GM19043 (cell line): ENCODE results near the gene NLRC5.
"Not testable (repeated sequence)": the region's sequence is repeated elsewhere in the genome, so short reads cannot be mapped to it uniquely, and the experiment has no call there.

Experiments
- ATAC-seq: cut with Tn5 transposase; IDR thresholded peaks from one replicate; pipeline ENCODE4 v1.9.1; 2021; ENCODE audit warnings: low read depth; ENCODE audit not compliant: unreplicated experiment

The NLRC5 gene

GRCh38 chr16:56981729-56982271 lies 7.6 kb upstream of the NLRC5 start:
- ATAC-seq = no peak

GRCh38 chr16:56982695-56983094 lies 6.7 kb upstream of the NLRC5 start:
- no peak for ATAC-seq

- ATAC-seq = no peak
These were observed 6.1 kb upstream of the NLRC5 start for GRCh38 chr16:56983211-56983751.

- ATAC-seq = no peak
These were observed 4.7 kb upstream of the NLRC5 start for GRCh38 chr16:56984639-56985038.

GRCh38 chr16:56985288-56985961 lies 3.9 kb upstream of the NLRC5 start:
- no peak for ATAC-seq

GRCh38 chr16:56985962-56986360 lies 3.4 kb upstream of the NLRC5 start:
- ATAC-seq = no peak

- ATAC-seq = no peak
These were observed 3.0 kb upstream of the NLRC5 start for GRCh38 chr16:56986361-56986760.

GRCh38 chr16:56986908-56987307 lies 2.4 kb upstream of the NLRC5 start:
- not testable (repeated sequence) for ATAC-seq

- no peak for ATAC-seq
These were observed 1.7 kb upstream of the NLRC5 start for GRCh38 chr16:56987692-56988091.

GRCh38 chr16:56988161-56988947 lies 1.0 kb upstream of the NLRC5 start:
- ATAC-seq = no peak

- no peak for ATAC-seq
These were observed 631 bp downstream of the NLRC5 start for GRCh38 chr16:56989988-56990387.

- no peak for ATAC-seq
These were observed 1.3 kb downstream of the NLRC5 start for GRCh38 chr16:56990407-56991286.

GRCh38 chr16:56992431-56992830 lies 3.1 kb downstream of the NLRC5 start:
- not testable (repeated sequence) for ATAC-seq

GRCh38 chr16:56993204-56993603 lies 3.8 kb downstream of the NLRC5 start:
- ATAC-seq = no peak

GRCh38 chr16:56994311-56994710 lies 5.0 kb downstream of the NLRC5 start:
- ATAC-seq = no peak

- ATAC-seq = no peak
These were observed 5.9 kb downstream of the NLRC5 start for GRCh38 chr16:56995136-56995805.

GRCh38 chr16:56997264-56997663 lies 7.9 kb downstream of the NLRC5 start:
- ATAC-seq = no peak

GRCh38 chr16:56997931-56998330 lies 8.6 kb downstream of the NLRC5 start:
- ATAC-seq = no peak

GRCh38 chr16:56998352-56998751 lies 9.0 kb downstream of the NLRC5 start:
- no peak for ATAC-seq

- ATAC-seq = no peak
These were observed 9.5 kb downstream of the NLRC5 start for GRCh38 chr16:56998861-56999260.
